ENCODE measurements around the gene CARMIL1.

DNA sequence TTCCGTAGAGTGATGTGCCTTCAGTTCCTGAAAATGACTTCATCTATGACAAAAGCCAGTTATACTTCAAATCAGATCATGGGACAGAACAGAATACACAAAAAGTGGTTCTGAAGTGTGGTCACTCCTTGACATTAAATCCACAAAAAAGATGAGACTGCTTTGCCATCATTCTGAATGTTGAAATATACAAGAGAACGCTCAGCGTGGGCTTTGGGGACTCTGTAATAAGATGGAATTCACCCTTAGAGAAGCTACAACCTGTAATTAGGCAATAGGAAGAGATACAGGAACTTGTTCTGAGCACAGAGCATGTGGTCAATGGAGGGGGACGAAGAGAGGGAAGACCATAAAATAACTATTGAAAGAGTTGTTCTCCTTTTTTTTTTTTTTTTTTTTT lies 184.3 kb downstream of the CARMIL1 start:
- TF ChIP-seq GATA3 (IDR thresholded peaks at IDR 0.05; ENCODE audit: low read depth, low read length): no peak
- no peak for TF ChIP-seq GATA2 (IDR thresholded peaks at IDR 0.05; ENCODE audit: low read depth, low read length)

All from SH-SY5Y (cell line).